22Rv1 (cell line): Measurements from ENCODE around the gene ELF2.

Source experiments
- CTCF ChIP-seq: fragments of 450-650 bp; IDR thresholded peaks from 2 replicates; pipeline ENCODE4 v1.5.1; 2017; ENCODE audit warnings: mild to moderate bottlenecking
- ZFX ChIP-seq: fragments of 450-650 bp; IDR thresholded peaks from 2 replicates; pipeline ENCODE4 v1.6.1; 2017; ENCODE audit warnings: antibody characterized with exemption, borderline replicate concordance

- no peak for TF ChIP-seq CTCF
- no peak for TF ChIP-seq ZFX
These were observed 162.4 kb downstream of the ELF2 start for GRCh38 chr4:139014371-139015268.
